GM12878 (cell line): ENCODE measurements around the gene GNAZ. TPM values are rescaled to one million over a fixed set of nuclear protein-coding genes. Genes with fewer than 3 reads are reported as not detected.

ENCODE experiments used
- ATAC-seq: fragments of 200-7000 bp; cut with Tn5 transposase; 3 replicates; pipeline ENCODE4 v1.9.1; 2020; ENCODE audit warnings: mild to moderate bottlenecking, moderate library complexity
- BruUV-seq: library from RNA; stranded (reverse); fragments of 400-500 nt; replicated peaks from 2 replicates; lab custom pipeline; 2021; lab: Mats Ljungman, UMichigan
- CTCF ChIA-PET: fragments of 300-600 bp; sonication (Branson Sonifier 250); formaldehyde crosslinking; extraction: SDS; loops from one replicate; lab custom pipeline; 2021; ENCODE audit warnings: inconsistent platforms; lab: Yijun Ruan, JAX
- POLR2A ChIA-PET: fragments of 350-600 bp; formaldehyde crosslinking; extraction: SDS; loops from one replicate; lab custom pipeline; 2021; ENCODE audit warnings: inconsistent platforms; lab: Charles Lee
- RAD21 ChIA-PET: fragments of 300-600 bp; sonication (Branson Sonifier 250); formaldehyde crosslinking; loops from one replicate; lab custom pipeline; 2023; ENCODE audit warnings: antibody characterized with exemption; ENCODE audit not compliant: unreplicated experiment; lab: Charles Lee
- SMC1A ChIA-PET: fragments of 300-600 bp; sonication (Branson Sonifier 250); formaldehyde crosslinking; loops from one replicate; lab custom pipeline; 2023; ENCODE audit not compliant: unreplicated experiment, uncharacterized antibody; lab: Charles Lee
- DNase-seq: peaks from one replicate; pipeline ENCODE4 v3.0.0-alpha.2; 2011; ENCODE audit warnings: low read depth, low spot score
- FAIRE-seq: peaks from 3 replicates; lab custom pipeline; 2011; peaks lifted over from hg19 to GRCh38; lab: Jason Lieb, UNC
- H2AFZ ChIP-seq: 2 replicates; pipeline ENCODE4 v1.6.0; 2011; ENCODE audit warnings: low read depth, low read length, control low read depth; ENCODE audit not compliant: control insufficient read depth
- H3K27ac ChIP-seq: 2 replicates; pipeline ENCODE4 v1.5.1; 2011; ENCODE audit warnings: control low read depth; ENCODE audit not compliant: control insufficient read depth, insufficient read depth
- H3K27me3 ChIP-seq, 2 experiments: replicated peaks in 1 of 2; 2 replicates each; pipeline versions ENCODE4 v1.6.0 to v1.6.1; 2011; ENCODE audit warnings: low read length in 1 of 2; ENCODE audit not compliant: control insufficient read depth in 2 of 2, insufficient read depth in 2 of 2
- H3K36me3 ChIP-seq, 2 experiments: 2 replicates each; pipeline ENCODE4 v1.5.1; 2011; ENCODE audit warnings: low read length in 1 of 2; ENCODE audit not compliant: control insufficient read depth in 2 of 2, insufficient read depth in 2 of 2
- H3K4me1 ChIP-seq: 2 replicates; pipeline ENCODE4 v1.6.1; 2011; ENCODE audit warnings: mild to moderate bottlenecking, low read length, moderate library complexity, mixed read lengths; ENCODE audit not compliant: control insufficient read depth, insufficient read depth
- H3K4me2 ChIP-seq: 2 replicates; pipeline ENCODE4 v1.6.0; 2011; ENCODE audit warnings: control low read depth; ENCODE audit not compliant: control insufficient read depth, insufficient read depth
- H3K4me3 ChIP-seq: fragments of 200-600 bp; sonication (generic); 2 replicates; pipeline ENCODE4 v1.5.1; 2016
- H3K79me2 ChIP-seq: 2 replicates; pipeline ENCODE4 v1.6.0; 2011; ENCODE audit warnings: low read length; ENCODE audit not compliant: control insufficient read depth, insufficient read depth
- H3K9ac ChIP-seq: 2 replicates; pipeline ENCODE4 v1.8.0; 2011; ENCODE audit warnings: low read length, control low read depth, mixed read lengths; ENCODE audit not compliant: control insufficient read depth, insufficient read depth
- H3K9me3 ChIP-seq: replicated peaks from 3 replicates; pipeline ENCODE4 v1.5.1; 2011; ENCODE audit warnings: mild to moderate bottlenecking, low read length; ENCODE audit not compliant: control insufficient read depth, insufficient read depth
- H4K20me1 ChIP-seq: 2 replicates; pipeline ENCODE4 v1.6.0; 2011; ENCODE audit not compliant: control insufficient read depth, insufficient read depth
- KLF5 ChIP-seq: fragments of 450-650 bp; IDR thresholded peaks from 2 replicates; pipeline ENCODE4 v1.6.1; 2014; ENCODE audit warnings: mild to moderate bottlenecking; ENCODE audit not compliant: partially characterized antibody
- RB1 ChIP-seq: fragments of 450-650 bp; formaldehyde crosslinking; IDR thresholded peaks from 2 replicates; pipeline ENCODE4 v1.6.1; 2017; ENCODE audit warnings: mild to moderate bottlenecking, borderline replicate concordance
- RCOR1 ChIP-seq: conservative IDR thresholded peaks from 2 replicates; pipeline ENCODE4 v1.6.1; 2012; ENCODE audit warnings: low read depth, low read length, improper control_type of control experiment
- STAT1 ChIP-seq: fragments of 450-650 bp; conservative IDR thresholded peaks from 2 replicates; pipeline ENCODE4 v1.6.1; 2014; ENCODE audit warnings: antibody characterized with exemption, mild to moderate bottlenecking
- WRNIP1 ChIP-seq: IDR thresholded peaks from 2 replicates; pipeline ENCODE4 v1.6.1; 2011; ENCODE audit warnings: low read depth, low read length, improper control_type of control experiment, borderline replicate concordance
- ZNF24 ChIP-seq: fragments of 450-650 bp; IDR thresholded peaks from 2 replicates; pipeline ENCODE4 v1.6.1; 2017; ENCODE audit warnings: antibody characterized with exemption, mild to moderate bottlenecking
- WGBS: methylation state at CpG from one replicate; pipeline ENCODE4 v1.1.6; 2016; ENCODE audit warnings: low lambda C conversion rate; ENCODE audit not compliant: insufficient replicate concordance, insufficient coverage; ENCODE audit errors: missing lambda C conversion rate; 5-methylcytosine and 5-hydroxymethylcytosine counted together
- in situ Hi-C: fragments of 300-500 bp; cut with MboI; formaldehyde crosslinking; loops from 9 replicates; pipeline ENCODE4 v1.14.3; 2018; ENCODE audit warnings: mixed read lengths
- intact Hi-C: fragments of 100-400 bp; cut with micrococcal nuclease; formaldehyde crosslinking; loops from one replicate; pipeline ENCODE4 v1.14.2; 2022; ENCODE audit not compliant: unreplicated experiment
- polyA plus RNA-seq, 11 experiments: library from polyadenylated mRNA; depleted of rRNA in 4 of 11; unstranded in 6 of 11; stranded (reverse) in 5 of 11; fragments of >200 nt; fragmentation: Nextera tagmentation in 4 of 11; fragmentation: Illumina TruSeq in 1 of 11; extraction: Ambion mirVana in 4 of 11; extraction: Trizol in 1 of 11; gene quantifications; 1 replicate in 1 of 11; 2 replicates in 10 of 11; pipeline versions ENCODE4 v1.2.1 to v1.2.3, GENCODE V29; 2011 to 2016; ENCODE audit warnings: inconsistent platforms in 2 of 11, missing spikeins in 2 of 11, low read depth in 1 of 11
- total RNA-seq, 4 experiments: library from RNA; depleted of rRNA in 3 of 4; stranded (reverse); fragments of >200 nt in 3 of 4; fragmentation: Illumina TruSeq in 1 of 4; extraction: Trizol in 1 of 4; gene quantifications; 2 replicates each; pipeline versions ENCODE4 v1.2.1 to v1.2.3, GENCODE V29; 2013 to 2021
- TF ChIP-seq, protein P1 (sequence below): IDR thresholded peaks from 2 replicates; pipeline ENCODE4 v1.6.1; 2011; ENCODE audit warnings: low read depth, low read length, improper control_type of control experiment, borderline replicate concordance
- TF ChIP-seq, protein P2 (sequence below): IDR thresholded peaks from 2 replicates; pipeline ENCODE4 v1.6.1; 2011; ENCODE audit warnings: mild to moderate bottlenecking, low read depth, low read length, moderate library complexity; ENCODE audit not compliant: insufficient replicate concordance

GNAZ gene
- total and polyA plus RNA-seq, 10 of the 15 experiments (the other 5 are each of a cell fraction or from before 2014, with no cell fraction given): 0.09 to 1.0 (median 0.44) TPM; not detected in 1

DNA sequence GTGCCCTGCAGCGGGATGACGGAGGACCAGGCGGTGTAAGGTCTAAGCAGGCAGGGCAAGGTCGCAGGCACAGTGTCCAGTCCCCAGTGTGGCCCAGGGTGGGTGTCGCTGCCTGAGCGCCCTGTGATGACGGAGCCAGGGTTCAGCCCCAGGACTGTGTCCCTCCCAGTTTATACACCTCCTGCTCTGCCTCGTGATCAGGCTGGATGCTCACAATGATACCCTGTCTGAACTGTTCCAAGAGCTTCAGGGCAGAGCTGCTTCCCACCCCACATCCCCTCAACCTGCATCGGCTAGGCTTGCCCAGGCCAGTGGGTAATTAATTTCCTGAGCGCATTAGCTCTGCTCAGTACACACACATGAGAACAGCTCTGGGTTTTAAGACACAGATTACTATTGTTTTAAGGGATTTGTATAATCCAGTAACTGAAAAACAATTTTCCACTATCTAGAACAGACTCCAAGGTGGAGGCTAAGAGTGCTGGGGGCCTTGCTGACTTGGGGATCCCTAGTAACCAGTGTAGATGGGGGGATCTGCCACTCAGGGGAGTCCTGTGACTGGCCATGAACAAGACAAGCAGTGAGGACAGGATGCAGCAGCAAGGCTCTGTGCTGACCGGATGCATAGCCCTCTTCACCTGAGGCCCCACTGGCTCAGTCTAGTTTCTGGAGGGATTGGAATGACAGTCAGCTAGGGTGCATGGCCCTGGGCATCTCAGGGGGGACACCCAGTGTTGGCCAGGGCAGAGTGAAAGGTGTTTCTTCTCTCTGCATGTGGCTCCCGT is 34.1 kb downstream of the GNAZ start:
- no peak overlapping the region for H3K27ac ChIP-seq
- ChIA-PET CTCF (interaction anchor here (1.4 to 3.3 kb wide), 3 partner anchors 23 to 149 kb away, joined by 6 to 11 read pairs (median 8); no protein-coding TSS in a partner anchor), RAD21 (interaction anchor here (1.3 kb wide), 1 partner anchor 144 kb away, joined by 5 read pairs; no protein-coding TSS in a partner anchor), POLR2A (no interaction called here), SMC1A (interaction anchor here (0.9 to 3.3 kb wide), 2 partner anchors 14 to 145 kb away, joined by 3 to 12 read pairs; no protein-coding TSS in a partner anchor)
- ATAC-seq (no peak), DNase-seq (no peak), FAIRE-seq (no peak)
- no peak overlapping the region for H2AFZ ChIP-seq
- H3K9ac ChIP-seq: no peak overlapping the region
- H3K4me2 ChIP-seq: no peak overlapping the region
- H3K79me2 ChIP-seq: no peaks in the 10 kb centered on the region
- H4K20me1 ChIP-seq: no peaks in the 10 kb centered on the region
- H3K4me1 ChIP-seq: no peaks in the 10 kb centered on the region
- intact Hi-C loops: no loop called here
- TF ChIP-seq WRNIP1 (no peak), KLF5 (no peak), STAT1 (no peak)
- H3K36me3 ChIP-seq: no peaks in the 10 kb centered on the region; a peak in 1 of 4 replicates
- no peak overlapping the region for H3K4me3 ChIP-seq
- H3K27me3 ChIP-seq: no peaks in the 10 kb centered on the region
- no TSS peak for BruUV-seq
- H3K9me3 ChIP-seq: no peaks in the 10 kb centered on the region
- in situ Hi-C loops: no loop called here
- WGBS: 53% methylated on average over 12 of the region's 12 CpGs

DNA sequence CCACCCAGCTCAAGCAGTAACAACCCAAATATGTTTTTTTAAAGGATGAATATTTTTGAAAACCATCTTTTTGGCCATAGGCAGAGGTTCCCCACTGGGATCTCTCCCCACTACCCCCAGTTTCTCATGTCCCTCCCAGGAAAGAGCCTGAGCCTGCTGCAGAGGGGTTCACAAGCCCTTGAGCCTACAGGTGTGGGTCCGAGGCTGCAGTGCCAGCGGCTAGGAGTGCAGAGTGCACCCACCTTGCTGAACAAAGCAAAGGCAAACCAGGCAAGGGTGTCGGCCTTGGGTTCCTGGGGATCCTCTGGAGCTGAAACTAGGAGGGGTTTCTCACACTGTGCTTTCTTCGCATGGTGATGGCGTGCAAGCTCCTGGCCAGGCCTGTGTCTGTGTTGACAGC is 35.0 kb downstream of the GNAZ start:
- intact Hi-C loops: no loop called here
- Histone ChIP-seq H3K27me3 (no peaks in the 10 kb centered on the region), H3K4me2 (no peak overlapping the region), H3K9me3 (no peaks in the 10 kb centered on the region), H3K79me2 (no peaks in the 10 kb centered on the region), H3K36me3 (no peaks in the 10 kb centered on the region; a peak in 1 of 4 replicates), H2AFZ (no peak overlapping the region), H3K27ac (no peak overlapping the region), H4K20me1 (no peaks in the 10 kb centered on the region), H3K4me1 (no peaks in the 10 kb centered on the region), H3K4me3 (no peak overlapping the region), H3K9ac (no peak overlapping the region)
- ChIA-PET POLR2A (no interaction called here), CTCF (interaction anchor here (1.1 to 3.3 kb wide), 3 partner anchors 22 to 145 kb away, joined by 3 to 11 read pairs (median 8); no protein-coding TSS in a partner anchor), SMC1A (interaction anchor here (3.3 kb wide), 1 partner anchor 146 kb away, joined by 12 read pairs; no protein-coding TSS in a partner anchor), RAD21 (no interaction called here)
- TF ChIP-seq RB1 (no peak), RCOR1 (no peak), ZNF24 (no peak)
- TF ChIP-seq, protein P1, sequence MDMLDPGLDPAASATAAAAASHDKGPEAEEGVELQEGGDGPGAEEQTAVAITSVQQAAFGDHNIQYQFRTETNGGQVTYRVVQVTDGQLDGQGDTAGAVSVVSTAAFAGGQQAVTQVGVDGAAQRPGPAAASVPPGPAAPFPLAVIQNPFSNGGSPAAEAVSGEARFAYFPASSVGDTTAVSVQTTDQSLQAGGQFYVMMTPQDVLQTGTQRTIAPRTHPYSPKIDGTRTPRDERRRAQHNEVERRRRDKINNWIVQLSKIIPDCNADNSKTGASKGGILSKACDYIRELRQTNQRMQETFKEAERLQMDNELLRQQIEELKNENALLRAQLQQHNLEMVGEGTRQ: no peak
- TF ChIP-seq, protein P2, sequence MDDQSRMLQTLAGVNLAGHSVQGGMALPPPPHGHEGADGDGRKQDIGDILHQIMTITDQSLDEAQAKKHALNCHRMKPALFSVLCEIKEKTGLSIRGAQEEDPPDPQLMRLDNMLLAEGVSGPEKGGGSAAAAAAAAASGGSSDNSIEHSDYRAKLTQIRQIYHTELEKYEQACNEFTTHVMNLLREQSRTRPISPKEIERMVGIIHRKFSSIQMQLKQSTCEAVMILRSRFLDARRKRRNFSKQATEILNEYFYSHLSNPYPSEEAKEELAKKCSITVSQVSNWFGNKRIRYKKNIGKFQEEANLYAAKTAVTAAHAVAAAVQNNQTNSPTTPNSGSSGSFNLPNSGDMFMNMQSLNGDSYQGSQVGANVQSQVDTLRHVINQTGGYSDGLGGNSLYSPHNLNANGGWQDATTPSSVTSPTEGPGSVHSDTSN: no peak
- FAIRE-seq (no peak), ATAC-seq (no peak), DNase-seq (no peak)
- in situ Hi-C loops: no loop called here
- 40% methylated on average over 5 of the region's 5 CpGs for WGBS
- no TSS peak for BruUV-seq
